Coronary artery (tissue), 2 donors: ENCODE measurements around the gene PHLPP1.

ENCODE experiments used
- DNase-seq: peaks from one replicate; pipeline ENCODE4 v3.0.0-alpha.2; 2017; ENCODE audit warnings: low spot score
- H3K27ac ChIP-seq, 2 donors: fragments of 200-600 bp; sonication (generic); one replicate each; pipeline ENCODE4 v1.5.1; 2016 to 2019
- H3K4me3 ChIP-seq: fragments of 200-600 bp; sonication (generic); 2 replicates; pipeline ENCODE4 v1.5.1; 2016; ENCODE audit warnings: mild to moderate bottlenecking, moderate library complexity
- TF ChIP-seq, protein P1 (sequence below): fragments of 200-600 bp; sonication (generic); IDR thresholded peaks from one replicate; pipeline ENCODE4 v1.5.1; 2019; ENCODE audit warnings: antibody characterized with exemption

The PHLPP1 gene

DNA sequence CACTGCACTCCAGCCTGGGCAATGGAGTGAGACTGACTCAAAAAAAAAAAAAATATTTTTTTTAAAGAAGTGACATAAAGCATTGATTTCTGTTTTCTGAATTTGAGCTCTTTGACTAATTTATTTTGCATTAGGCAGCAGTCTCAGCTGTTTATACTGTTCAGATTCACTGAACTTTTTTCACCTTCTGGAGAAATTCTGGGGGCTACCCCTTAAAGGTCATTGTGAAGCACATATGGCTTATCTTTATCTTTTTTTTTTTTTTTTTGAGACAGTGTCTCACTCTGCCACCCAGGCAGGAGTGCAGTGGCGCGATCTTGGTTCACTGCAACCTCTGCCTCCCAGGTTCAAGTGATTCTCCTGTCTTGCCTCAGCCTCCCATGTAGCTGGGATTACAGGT, 12.9 kb downstream of the PHLPP1 start:
- no peak overlapping the region for H3K27ac ChIP-seq
- no peak for DNase-seq
- TF ChIP-seq, protein P1, sequence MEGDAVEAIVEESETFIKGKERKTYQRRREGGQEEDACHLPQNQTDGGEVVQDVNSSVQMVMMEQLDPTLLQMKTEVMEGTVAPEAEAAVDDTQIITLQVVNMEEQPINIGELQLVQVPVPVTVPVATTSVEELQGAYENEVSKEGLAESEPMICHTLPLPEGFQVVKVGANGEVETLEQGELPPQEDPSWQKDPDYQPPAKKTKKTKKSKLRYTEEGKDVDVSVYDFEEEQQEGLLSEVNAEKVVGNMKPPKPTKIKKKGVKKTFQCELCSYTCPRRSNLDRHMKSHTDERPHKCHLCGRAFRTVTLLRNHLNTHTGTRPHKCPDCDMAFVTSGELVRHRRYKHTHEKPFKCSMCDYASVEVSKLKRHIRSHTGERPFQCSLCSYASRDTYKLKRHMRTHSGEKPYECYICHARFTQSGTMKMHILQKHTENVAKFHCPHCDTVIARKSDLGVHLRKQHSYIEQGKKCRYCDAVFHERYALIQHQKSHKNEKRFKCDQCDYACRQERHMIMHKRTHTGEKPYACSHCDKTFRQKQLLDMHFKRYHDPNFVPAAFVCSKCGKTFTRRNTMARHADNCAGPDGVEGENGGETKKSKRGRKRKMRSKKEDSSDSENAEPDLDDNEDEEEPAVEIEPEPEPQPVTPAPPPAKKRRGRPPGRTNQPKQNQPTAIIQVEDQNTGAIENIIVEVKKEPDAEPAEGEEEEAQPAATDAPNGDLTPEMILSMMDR: no peak
- no peak overlapping the region for H3K4me3 ChIP-seq

DNA sequence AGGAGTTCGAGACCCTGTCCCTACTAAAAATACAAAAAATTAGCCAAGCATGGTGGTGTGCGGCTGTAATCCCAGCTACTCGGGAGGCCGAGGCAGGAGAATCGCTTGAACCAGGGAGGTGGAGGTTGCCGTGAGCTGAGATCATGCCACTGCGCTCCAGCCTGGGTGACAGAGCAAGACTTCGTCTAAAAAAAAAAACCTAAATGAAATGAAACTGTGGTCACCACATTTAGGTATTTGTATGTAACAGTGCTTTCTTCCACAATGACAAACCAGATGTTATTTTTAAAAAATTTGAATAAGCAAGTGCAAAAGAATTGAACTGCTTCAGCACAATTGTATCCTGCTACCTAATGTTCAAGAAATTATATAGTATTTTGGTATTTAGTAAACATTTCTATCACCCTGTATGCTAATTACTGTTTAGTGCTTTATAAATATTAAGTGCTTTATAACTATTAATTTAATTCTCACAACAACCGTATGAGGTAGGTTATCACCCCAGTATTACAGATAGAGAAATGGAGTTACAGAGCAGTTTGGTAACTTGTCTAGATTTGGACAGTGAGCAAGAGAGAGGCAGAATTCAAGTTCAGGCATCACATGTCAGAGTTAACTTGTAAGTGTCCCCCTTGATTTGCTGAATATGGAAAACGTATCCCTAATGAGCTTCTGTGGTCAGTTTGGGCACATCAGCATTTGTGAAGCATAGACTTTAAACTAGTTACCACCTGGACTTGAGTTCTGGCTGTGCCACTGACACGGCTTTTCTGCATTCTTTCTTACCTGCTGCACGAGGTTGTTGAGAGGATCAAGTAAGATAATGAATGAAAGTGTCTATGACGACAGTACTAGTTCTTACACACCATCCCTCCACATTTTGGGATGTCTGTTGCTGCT, 14.4 kb downstream of the PHLPP1 start:
- DNase-seq: no peak
- H3K27ac ChIP-seq: no peak overlapping the region
- H3K4me3 ChIP-seq: no peak overlapping the region
- TF ChIP-seq, protein P1: no peak

DNA sequence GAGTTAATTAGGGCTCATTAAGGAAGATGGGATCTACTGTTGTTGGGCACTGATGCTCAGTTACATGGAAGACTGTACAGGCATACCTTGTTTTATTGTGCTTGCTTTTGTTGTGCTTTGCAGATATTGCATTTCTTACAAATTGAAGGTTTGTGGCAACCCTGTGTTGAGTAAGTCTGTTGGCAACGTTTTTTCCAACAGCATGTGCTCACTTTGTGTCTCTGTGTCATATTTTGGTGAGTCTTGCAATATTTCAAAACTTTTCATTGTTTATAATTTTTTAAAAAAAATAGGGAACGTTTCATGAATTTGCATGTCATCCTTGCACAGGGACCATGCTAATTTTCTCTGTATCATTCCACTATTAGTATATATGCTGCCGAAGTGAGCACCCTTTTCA, 15.6 kb downstream of the PHLPP1 start:
- TF ChIP-seq, protein P1: no peak
- no peak for DNase-seq
- H3K4me3 ChIP-seq: no peak overlapping the region
- no peak overlapping the region for H3K27ac ChIP-seq

DNA sequence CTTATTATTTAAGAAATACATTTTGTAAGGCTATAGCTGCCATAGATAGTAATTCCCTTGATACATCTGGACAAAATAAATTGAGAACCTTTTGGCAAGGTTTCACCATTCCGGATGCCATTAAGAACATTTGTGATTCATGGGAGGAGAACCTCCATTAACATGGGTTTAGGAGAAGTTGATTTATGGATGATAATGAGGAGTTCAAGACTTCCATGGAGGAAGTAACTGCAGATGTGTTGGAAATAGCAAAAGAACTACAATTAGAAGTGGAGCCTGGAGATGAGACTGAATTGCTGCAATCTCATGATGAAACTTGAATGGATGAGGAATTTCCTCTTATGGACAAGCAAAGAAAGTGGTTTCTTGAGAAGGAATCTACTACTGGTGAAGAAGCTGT, 17.3 kb downstream of the PHLPP1 start:
- Histone ChIP-seq H3K4me3 (no peak overlapping the region), H3K27ac (no peak overlapping the region)
- TF ChIP-seq, protein P1: no peak
- DNase-seq: no peak

DNA sequence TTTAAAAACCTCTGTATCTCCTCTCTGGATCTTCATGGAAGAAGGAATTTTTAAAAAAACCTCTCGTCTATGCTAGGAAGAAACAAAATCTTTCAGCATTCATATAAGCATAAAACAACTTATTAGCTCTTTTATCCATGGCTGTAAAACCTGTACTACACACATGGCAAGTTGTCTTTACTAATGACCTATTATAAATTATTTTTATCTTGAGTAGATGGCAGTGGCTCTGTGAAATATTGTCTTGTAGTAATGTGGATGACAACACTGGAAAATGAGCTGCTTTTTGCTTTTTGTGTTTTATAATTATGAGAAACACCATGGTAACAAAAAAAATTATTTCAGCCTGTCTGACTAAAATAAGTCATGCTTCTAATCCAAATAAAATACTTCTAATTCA, 18.9 kb downstream of the PHLPP1 start:
- TF ChIP-seq, protein P1: no peak
- H3K27ac ChIP-seq: no peak overlapping the region
- DNase-seq: no peak
- no peak overlapping the region for H3K4me3 ChIP-seq

DNA sequence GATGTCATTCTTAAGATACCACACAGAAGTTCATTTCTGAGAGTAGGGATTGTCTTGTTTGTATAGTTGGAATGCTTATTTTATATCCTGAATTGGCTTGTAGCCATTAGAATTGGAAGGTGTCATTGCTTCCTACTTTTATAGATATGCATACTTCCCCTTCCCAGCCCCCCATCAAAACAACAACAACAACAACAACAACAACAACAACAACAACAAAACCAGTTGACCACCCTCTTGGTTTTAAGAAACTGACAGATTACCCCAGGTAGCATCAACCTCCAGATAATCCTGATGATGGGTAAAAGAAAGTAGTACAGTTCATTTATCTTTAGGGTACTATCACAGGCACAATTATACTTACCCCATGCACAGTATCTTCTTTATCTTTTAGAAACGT, 20.0 kb downstream of the PHLPP1 start:
- no peak overlapping the region for H3K27ac ChIP-seq
- TF ChIP-seq, protein P1: no peak
- DNase-seq: no peak
- H3K4me3 ChIP-seq: no peak overlapping the region
